ENCODE data around the gene MLXIP.

- TF ChIP-seq CTCF (IDR thresholded peaks at IDR 0.05) (no peak), POLR2A (IDR thresholded peaks at IDR 0.05) (no peak)
Observed at GRCh38 chr12:122104844-122105243, 26.3 kb downstream of the MLXIP start.
